ENCODE measurements around the gene THRB.

DNA sequence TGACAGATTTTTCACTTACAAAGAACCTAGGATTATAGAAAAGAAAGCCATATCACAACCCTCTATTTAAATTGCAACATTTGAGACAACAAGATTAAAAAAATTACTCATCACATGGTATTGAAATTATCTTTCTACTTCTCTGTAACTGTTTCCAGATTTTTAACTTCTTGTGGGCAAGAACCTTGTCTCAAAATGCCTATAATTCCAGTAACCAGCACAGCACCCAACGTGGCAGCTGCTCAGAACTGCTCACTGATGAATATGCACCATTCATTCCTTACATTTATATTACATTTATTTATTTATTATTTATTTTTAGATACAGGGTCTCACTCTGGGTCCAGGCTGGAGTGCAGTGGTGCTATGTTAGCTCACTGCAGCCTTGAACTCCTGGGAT lies 216.1 kb downstream of the THRB start:
- TF ChIP-seq CTCF (IDR thresholded peaks at IDR 0.05) (no peak), EZH2phosphoT487 (IDR thresholded peaks at IDR 0.05; ENCODE audit: borderline replicate concordance, low read depth) (no peak), MAX (IDR thresholded peaks at IDR 0.05; ENCODE audit: low read depth) (no peak), RFX5 (IDR thresholded peaks at IDR 0.05; ENCODE audit: low read length) (no peak), RCOR1 (IDR thresholded peaks at IDR 0.05; ENCODE audit: low read length) (no peak), MEF2A (IDR thresholded peaks at IDR 0.05; ENCODE audit: borderline replicate concordance, low read depth) (no peak), ZBTB33 (IDR thresholded peaks at IDR 0.05; ENCODE audit: borderline replicate concordance, low read depth) (no peak), NFIC (IDR thresholded peaks at IDR 0.05; ENCODE audit: borderline replicate concordance) (no peak), MXI1 (IDR thresholded peaks at IDR 0.05; ENCODE audit: low read depth, low read length) (no peak), RAD21 (IDR thresholded peaks at IDR 0.05; ENCODE audit: low read length) (no peak), POLR2AphosphoS5 (IDR thresholded peaks at IDR 0.05; ENCODE audit: low read depth, low read length) (no peak), YY1 (IDR thresholded peaks at IDR 0.05; ENCODE audit: low read depth) (no peak), FOSL2 (IDR thresholded peaks at IDR 0.05; ENCODE audit: borderline replicate concordance, low read depth) (no peak), TAF1 (IDR thresholded peaks at IDR 0.05; ENCODE audit: borderline replicate concordance, low read depth, low read length) (no peak)
